GM19455 (cell line): ENCODE measurements around the gene ACVR1B.

ENCODE experiments used
- ATAC-seq: cut with Tn5 transposase; IDR thresholded peaks from one replicate; pipeline ENCODE4 v1.9.1; 2021; ENCODE audit not compliant: unreplicated experiment

ACVR1B gene

GRCh38 chr12:51917041-51917590 is 34.4 kb upstream of the ACVR1B start:
- ATAC-seq: no peak

- no peak for ATAC-seq
Observed at GRCh38 chr12:51917746-51918453, 33.6 kb upstream of the ACVR1B start.

GRCh38 chr12:51920046-51920445 is 31.5 kb upstream of the ACVR1B start:
- no peak for ATAC-seq

GRCh38 chr12:51921017-51921725 is 30.3 kb upstream of the ACVR1B start:
- no peak for ATAC-seq

- no peak for ATAC-seq
Observed at GRCh38 chr12:51922146-51922545, 29.4 kb upstream of the ACVR1B start.

- no peak for ATAC-seq
Observed at GRCh38 chr12:51922762-51923505, 28.6 kb upstream of the ACVR1B start.

- no peak for ATAC-seq
Observed at GRCh38 chr12:51923506-51924365, 27.8 kb upstream of the ACVR1B start.

- ATAC-seq: no peak
Observed at GRCh38 chr12:51924551-51925319, 26.8 kb upstream of the ACVR1B start.

GRCh38 chr12:51925346-51926063 is 26.0 kb upstream of the ACVR1B start:
- ATAC-seq: no peak

GRCh38 chr12:51926064-51926632 is 25.4 kb upstream of the ACVR1B start:
- no peak for ATAC-seq

GRCh38 chr12:51926718-51927117 is 24.8 kb upstream of the ACVR1B start:
- ATAC-seq: no peak

- ATAC-seq: no peak
Observed at GRCh38 chr12:51932218-51933076, 19.1 kb upstream of the ACVR1B start.

GRCh38 chr12:51934080-51934479 is 17.4 kb upstream of the ACVR1B start:
- ATAC-seq: no peak

GRCh38 chr12:51937926-51938325 is 13.6 kb upstream of the ACVR1B start:
- no peak for ATAC-seq

GRCh38 chr12:51938726-51939125 is 12.8 kb upstream of the ACVR1B start:
- ATAC-seq: no peak

- no peak for ATAC-seq
Observed at GRCh38 chr12:51941011-51941581, 10.4 kb upstream of the ACVR1B start.

GRCh38 chr12:51941604-51942003 is 9.9 kb upstream of the ACVR1B start:
- ATAC-seq: no peak

- no peak for ATAC-seq
Observed at GRCh38 chr12:51942056-51942455, 9.4 kb upstream of the ACVR1B start.
